EL (cell line): ENCODE data around the gene PDE1A.
"Not testable (repeated sequence)": the region's sequence is repeated elsewhere in the genome, so short reads cannot be mapped to it uniquely, and the experiment has no call there.

Experiments used
- DNase-seq: peaks from one replicate; pipeline ENCODE4 v3.0.0-alpha.2; 2016

Gene PDE1A

DNA sequence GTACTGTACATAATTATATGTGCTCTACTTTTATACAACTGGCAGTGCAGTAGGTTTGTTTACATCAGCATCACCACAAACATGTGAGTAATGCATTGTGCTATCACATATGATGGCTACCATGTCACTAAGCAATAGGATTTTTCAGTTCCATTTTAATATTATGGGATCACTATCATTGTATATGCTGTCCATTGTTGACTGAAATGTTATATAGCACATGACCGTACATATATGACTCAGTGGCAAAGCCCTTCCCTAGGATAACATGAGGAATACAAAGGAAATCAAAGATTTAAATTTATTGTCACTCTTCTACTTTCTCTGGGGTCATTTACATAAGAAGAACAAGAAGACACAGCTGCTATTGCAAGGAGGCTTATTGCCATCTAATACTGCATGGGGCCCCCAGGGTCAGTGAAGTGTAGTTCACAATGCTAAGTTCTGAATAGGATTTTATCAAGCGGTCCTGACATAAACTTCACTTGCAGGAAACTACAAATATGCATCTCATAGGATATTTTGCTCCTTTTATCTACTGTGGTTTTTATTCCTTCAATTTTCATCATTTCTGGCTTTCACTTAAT, 21.8 kb downstream of the PDE1A start:
- DNase-seq, result peak; percentile 19

DNA sequence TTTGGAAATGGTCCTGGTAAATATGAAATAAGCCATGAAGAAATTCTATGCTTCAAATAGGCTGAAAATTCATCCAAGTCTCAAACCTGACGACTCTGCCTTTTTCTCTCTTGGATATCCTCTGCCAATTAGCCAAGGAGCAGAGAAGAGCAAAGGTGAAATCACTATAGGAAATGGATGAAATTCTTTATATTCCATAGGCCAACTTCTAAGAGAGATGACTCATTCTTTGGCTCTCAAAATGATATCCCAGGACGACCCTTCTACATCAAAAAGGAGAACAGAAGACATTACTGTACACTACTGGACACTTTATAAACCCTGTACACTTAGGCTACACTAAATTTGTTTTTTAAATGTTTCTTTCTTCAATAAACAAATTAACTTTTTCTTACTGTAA, 22.7 kb downstream of the PDE1A start:
- DNase-seq, result peak; percentile 73

DNA sequence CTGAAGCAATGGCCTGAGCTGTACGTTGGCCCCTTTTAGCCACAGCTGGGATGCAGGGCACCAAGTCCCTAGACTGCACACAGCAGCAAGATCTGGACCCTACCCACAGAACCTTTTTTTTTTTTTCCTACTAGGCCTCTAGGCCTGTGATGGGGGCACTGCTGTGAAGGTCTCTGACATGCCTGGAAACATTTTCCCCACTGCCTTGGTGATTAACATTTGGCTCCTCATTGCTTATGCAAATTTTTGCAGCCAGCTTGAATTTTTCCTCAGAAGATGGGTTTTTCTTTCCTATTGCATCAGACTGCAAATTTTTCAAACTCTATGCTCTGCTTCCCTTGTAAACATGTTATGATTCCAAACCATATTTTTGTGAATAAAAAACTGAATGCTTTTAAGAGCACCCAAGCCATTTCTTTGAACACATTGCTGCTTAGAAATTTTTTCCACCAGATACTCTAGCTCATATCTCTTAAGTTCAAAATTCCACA, 33.5 kb downstream of the PDE1A start:
- DNase-seq, result no peak

DNA sequence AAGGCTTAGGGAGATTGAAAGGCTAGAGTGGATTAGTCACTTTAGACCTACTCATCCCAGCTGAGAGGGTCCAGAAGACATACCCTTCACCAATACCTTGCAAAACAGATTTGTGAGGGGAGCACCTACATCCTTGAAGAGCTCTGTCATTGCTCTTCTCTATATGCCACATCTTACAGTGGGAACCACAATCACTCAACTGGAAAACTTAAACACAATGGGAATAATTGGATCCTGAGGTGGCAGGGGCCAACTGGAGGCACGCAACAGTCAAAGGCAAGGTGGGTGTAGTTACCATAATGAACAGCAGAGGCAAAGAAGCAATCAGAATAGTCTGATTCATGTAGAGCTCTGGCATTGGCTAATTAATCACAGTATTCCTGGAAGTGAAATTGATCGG, 35.4 kb downstream of the PDE1A start:
- no peak for DNase-seq

DNA sequence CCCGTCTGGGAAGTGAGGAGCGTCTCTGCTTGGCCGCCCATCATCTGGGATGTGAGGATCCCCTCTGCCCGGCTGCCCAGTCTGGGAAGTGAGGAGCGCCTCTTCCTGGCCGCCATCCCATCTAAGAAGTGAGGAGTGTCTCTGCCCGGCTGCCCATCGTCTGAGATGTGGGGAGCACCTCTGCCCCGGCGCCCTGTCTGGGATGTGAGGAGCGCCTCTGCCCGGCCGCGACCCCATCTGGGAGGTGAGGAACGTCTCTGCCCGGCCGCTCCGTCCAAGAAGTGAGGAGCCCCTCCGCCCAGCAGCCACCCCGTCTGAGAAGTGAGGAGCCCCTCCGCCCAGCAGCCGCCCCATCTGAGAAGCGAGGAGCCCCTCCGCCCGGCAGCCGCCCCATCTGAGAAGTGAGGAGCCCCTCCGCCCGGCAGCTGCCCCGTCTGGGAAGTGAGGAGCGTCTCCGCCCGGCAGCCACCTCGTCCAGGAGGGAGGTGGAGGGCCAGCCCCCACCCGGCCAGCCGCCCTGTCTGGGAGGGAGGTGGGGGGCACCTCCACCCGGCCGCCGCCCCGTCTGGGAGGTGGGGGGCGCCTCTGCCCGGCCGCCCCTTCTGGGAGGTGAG, 40.5 kb downstream of the PDE1A start:
- DNase-seq, result not testable (repeated sequence)

DNA sequence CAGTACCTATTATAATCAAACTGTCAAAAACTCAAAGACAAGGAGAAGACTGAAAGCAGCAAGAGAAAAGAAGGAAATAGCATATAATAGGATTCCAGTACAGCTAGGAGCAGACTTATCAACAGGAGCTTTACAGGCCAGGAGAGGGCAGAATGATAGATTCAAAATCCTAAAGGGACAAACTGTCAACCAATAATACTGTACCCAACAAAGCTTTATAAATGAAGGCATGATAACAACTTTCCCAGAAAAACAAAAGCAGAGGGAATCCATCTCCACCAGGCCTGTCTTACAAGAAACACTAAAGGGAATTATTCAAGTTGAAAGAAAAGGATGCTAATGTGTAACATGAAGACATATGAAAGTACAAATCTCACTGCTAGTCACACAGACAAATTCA, 42.0 kb downstream of the PDE1A start:
- no peak for DNase-seq

DNA sequence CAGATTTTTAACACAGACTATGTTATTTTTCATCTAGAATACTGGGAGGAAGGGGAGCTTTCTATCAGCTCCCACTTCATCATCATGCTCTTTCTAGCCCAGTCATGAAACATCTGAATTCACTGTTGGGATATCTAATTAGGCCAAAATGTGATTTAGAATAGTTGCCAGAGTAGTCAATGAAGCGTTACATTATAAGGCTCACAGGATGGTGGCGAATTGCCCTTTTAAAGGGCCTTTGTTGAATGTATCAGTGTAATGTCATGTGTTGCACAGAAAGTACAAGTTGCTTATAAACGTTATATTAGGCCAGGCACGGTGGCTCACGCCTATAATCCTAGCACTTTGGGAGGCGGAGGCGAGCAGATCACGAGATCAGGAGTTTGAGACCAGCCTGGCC, 45.6 kb downstream of the PDE1A start:
- DNase-seq, result no peak

DNA sequence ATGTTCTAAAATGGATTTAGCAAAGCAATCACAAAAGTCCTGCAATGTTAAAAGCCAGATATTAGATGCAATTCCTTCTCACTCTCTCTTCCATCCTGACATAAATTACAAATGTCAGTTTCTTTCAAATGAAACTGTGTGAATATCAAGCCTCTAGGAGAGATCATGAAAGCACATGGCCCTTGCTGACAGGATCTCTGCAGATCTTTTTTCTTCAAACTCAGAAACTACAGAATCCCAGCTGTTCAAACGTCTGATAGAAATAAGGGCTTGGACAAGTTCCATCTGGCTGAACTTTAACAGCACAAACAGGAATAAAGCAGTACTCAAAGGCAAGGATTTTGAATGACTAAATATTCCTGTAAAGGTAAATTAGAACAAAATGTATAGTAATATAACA, 47.6 kb downstream of the PDE1A start:
- no peak for DNase-seq

DNA sequence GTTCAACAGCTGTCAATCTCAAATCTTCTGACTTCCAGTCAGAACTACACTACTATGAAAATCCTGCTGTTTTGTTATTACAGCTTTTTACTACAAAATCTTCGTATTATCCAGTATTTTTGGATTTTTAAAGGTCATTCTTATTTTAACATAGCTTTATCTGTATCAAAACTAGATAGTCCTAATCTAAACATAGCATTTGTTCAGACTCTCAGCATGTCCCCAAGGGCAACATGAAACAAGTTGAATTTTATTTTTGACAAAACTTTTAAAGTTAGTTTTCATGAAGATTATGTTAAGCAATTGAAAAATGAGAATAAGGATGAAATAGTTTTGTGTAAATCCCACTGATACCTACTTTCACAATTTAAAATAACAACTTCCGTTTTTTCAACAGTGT, 48.1 kb downstream of the PDE1A start:
- DNase-seq, result no peak

DNA sequence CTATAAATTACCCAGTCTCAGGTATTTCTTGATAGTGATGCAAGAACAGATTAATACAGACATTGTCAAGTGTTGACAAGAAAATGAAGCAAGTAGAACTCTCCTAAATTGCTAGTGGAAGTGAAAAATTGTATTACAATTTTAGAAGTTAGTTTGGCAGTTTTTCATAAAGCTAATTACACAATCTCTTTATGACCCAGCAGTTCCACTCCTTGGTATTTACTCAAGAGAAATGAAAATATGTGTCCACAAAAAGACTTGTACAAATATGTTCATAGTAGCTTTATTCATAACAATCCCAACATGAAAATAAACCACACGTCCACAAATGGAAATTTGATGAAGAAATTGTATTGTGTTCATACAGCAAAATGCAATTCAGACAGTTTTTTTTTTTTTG, 49.4 kb downstream of the PDE1A start:
- no peak for DNase-seq

DNA sequence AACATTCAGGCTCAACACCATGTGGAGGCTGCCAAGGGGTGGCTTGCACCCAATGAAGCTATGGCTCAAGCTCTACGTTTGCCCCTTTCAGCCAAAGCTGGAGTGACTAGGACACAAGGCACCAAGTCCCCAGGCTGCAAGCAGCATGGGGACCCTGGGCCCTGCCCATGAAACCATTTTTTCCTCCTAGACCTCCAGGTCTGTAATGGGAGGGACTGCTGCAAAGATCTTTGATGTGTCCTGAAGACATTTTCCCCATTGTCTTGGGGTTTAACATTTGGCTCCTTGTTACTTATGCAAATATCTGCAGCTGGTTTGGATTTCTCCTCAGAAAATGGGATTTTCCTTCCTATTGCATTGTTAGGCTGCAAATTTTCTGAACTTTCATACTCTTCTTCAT, 51.0 kb downstream of the PDE1A start:
- no peak for DNase-seq

DNA sequence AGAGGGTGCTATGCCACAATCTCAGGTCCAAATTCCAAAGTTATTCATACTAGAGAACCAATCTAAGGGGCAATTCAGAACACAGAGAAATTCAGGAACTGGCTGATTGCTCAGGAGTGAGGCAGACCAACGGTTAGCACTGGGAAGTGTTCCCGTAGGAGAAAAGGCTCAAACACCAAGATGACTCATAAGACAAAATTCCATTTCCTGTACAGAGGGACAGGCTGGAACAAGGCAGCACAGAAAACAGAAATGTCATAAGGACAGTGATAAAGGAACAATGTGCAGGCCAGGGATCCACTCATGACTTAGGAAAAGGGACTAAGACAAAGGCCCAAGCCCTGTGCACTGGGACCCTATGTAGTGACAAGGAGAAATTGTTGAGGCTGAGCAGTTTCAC, 54.2 kb downstream of the PDE1A start:
- peak; percentile 93 for DNase-seq

DNA sequence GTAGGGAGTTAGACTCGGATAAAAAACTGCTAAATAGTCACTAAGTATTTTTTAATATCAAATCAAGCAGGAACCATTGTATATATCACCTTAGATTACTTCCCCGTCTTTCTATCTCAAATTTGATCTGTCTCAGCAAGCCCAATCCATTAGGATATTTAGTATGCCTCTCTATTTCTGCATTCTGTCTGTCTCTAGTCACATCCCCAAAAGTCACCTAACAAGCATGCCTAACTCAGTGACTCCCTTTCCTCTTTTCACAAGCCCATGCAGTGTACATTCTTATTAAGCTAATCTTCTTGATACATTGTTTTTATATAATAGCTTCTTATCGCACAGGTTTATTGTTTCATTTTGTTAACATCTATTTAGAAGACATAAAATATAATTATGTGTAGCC, 57.8 kb downstream of the PDE1A start:
- no peak for DNase-seq

DNA sequence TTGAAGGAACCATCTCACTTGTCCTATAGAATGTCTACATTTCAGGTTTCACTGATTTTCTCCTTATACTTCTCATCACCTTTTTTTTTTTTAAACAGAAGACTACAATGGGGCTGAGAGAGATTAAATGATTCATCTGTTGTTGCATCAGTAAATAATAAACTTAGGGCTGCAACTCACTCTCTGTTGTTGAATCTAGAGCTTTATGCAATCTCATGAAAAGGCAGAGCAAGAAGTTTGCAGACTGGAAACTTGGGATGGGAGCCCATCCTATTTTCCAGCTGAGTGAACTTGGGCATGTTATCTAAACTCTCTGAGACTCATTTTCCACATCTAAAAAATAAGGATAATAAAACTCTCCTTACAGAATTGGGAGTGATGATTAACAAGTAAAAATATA, 58.4 kb downstream of the PDE1A start:
- no peak for DNase-seq

DNA sequence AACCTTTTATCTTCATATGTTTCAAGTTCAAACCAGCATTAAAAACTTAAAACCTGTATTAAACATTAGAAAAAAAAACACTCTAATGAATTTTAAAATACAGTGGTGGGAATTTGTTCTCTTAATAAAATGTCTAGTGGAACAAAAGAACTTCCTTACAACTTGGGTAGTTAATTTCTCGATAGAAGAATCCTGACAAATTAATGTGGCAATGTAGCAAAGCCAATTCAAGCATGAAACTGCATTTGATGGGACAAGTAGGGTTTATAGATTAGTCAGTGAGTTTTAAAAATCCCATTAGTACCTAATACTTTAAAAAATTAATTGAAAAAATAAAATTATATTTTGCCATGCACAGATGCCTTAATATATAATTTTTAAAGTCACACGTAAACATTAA, 59.4 kb downstream of the PDE1A start:
- no peak for DNase-seq

DNA sequence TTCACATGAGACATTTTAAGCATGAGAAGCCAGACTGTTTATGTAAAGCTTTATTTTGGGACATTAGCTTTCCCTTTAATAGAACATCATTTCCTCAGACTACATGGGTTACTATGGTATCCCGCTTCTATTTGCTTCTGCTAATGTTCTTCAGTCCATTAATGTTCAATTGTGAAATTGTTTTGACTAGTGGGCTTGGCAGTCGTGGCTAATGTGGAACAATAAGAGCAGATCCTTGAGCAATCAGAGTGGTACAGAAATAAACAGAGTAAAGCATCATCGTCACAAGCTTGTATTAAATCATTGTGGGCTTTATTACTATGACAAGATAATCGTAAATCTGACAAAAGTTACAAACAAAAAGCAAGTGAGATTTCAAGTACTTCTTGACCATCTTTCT, 60.2 kb downstream of the PDE1A start:
- DNase-seq, result no peak

DNA sequence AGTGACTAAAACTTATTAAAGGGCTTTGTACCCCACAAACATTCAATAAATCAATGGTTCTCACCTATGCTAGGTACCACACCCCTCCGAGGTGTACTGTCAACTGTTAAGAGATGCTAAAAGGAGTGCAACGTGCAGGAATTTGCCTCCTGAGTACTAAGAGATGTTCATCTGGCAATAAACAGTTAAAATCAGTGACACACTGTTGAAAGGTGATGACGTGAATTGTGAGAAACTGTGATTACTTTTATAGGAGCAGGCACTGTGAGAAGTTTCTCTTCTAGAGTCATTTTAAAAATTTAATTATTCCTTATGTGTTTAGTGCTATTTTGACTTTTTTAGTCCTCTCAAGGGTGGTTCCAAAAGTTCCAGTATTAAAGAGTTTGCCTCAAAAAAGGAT, 61.0 kb downstream of the PDE1A start:
- no peak for DNase-seq

DNA sequence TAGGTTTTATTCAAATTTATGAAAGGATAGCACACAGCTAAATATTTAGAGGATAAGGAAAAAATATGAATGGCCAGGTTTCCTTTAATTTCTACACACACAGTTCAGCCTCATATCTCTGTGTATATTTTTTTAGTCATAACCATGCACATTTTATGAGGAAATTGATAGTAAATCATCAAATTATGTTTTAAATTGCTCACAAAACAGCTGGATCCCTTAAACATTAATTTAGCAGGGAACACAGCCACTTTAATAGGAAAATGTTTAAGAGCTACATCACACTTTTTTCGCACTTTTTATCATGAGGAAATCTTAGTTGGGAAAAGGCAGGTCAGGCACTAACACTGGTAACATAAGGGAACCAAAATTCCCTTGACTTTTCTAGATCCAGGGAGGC, 65.4 kb downstream of the PDE1A start:
- no peak for DNase-seq

DNA sequence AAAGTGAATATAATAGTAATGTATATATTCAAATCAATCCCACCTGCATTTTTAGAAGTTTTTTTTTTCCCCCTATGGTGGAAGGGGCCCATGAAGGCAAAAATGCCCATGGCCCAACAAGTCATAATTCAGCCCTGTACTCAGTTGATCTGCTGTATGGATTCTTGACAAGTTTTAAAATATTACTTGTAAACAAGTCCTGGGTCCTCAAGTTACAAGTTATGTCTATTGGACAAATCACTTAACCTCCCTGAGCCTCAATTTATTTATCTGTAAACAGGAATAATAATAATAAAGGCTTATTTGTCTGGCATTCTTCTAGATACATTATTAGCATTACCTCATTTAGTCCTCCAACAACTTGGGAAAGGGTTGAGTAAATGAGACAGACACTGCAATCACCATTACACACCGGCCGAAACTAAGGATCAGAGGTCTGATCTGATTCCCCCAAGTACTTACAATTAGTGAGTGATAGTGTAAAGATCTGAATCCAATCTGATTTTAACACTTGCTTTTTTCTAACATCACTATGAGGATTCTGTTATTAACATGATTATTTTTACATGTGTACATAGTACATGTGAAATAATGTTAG, 66.1 kb downstream of the PDE1A start:
- DNase-seq, result no peak

DNA sequence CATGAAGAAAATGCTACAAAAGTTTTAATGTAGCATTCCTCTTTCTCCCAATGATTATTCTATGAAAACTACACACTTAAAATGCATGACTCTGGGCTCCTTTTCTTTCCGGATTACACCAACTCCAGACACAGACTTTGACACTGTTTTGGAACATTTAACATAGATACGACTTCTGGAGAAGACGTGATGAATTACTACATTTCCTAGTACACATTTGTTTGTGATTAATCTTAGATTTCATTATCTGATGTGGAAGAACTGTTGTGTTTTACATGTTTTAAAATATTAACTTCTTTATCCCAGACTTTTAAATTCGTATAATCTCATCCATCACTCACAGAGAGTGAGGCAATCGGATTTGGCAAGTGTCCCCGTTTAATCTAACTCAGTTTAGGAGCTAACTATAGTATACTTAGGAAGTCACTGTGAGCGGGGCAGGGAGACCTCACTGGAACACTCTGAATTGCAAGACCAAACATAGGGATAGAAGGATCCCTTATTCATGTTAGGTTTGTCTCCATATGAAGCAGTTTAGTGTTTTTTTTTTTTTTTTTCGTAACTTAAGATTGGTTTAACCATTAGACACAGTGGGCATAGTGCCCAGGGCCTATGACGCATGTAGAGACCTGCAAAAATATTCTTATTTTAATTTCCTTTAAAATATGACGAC, 66.7 kb downstream of the PDE1A start:
- DNase-seq, result peak; percentile 2

DNA sequence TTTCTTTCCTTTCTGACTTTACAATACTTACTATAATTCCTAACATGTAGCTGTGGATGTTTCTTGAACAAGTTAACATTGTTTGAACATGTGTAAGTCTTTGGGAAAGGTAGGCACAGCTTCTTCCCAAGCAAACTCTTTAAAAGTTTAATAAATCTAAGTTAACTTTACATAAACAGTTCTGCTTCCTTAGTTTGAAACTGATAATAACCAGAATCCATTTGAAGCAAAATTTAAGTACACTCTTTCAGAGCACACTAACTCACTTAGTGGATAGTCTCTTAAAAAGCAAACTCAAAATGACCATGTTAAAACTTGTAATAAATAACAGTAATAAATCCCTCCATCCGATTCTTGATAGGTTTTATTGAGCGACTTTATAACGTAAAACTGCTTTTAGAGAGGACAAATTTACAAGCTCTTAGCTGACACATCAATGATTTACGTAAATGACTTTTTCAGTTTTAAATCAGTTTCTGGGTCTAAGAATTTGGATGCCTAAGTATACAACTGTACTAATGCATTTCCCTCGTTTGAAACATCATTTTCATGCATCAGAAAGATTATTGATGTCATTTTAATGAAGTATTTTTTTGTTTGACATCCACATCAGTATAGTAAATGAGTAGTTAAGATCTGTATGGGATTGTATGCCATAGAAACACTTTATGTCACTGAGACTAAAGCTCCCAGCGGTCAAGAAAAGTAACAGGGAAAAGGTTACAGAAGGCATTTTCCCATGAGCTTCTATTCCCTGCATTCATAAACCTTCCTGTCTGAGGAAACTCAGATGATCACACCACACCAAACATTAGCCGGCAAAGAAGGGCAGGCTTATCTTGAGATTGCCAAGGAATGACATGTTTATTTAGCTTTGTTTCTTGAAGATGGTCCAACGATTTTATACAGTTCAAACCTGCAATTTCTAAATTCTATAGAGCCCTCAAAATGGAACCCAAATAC, 67.5 kb downstream of the PDE1A start:
- no peak for DNase-seq

DNA sequence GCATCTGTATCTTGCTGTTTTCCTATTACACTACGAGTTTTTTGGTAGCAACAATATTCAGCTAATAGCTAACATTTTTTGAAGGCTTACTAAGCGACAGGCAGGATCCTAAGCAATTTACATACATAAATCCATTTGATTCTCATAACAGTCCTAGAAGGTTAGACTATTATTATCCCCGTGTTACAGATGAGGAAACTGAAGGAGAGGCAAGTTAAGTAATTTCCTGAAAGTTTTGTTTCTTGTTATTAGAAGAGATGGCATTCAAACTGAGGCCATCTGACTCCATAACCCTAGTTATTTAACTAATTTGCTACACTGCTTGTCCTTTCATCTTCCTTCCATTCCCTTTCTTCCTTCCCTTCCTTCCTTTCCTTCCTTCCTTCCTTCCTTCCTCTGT, 68.2 kb downstream of the PDE1A start:
- DNase-seq, result no peak

DNA sequence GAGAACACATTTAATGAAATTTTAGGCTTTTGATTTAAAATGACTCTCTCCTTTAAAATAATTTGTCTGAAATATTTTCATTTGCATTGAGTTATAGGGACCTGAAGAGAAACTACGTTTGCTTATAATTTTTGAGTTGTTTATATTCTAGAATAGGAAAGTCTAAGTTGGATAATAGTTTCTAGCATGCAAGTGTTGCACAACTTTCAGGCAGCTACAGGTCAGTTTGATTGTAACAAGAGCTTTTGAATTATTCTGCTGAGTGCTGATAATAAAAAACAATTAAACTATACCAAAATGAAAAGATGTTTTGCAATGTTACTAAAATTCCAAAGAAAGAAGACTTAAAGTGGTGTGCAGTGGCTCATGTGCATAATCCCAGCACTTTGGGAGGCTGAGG, 71.0 kb downstream of the PDE1A start:
- DNase-seq, result no peak
